GM10266 (cell line): ENCODE data around the gene MT3.
A peak's percentile ranks its signal among the peaks of the same experiment; 100 is the strongest.

ENCODE experiments used
- DNase-seq: peaks from one replicate; pipeline ENCODE4 v3.0.0; 2012; ENCODE audit errors: extremely low spot score
- TF ChIP-seq, protein P1 (sequence below): IDR thresholded peaks from 2 replicates; pipeline ENCODE4 v1.5.1; 2012; ENCODE audit warnings: mild to moderate bottlenecking, low read depth; ENCODE audit not compliant: control insufficient read depth, insufficient read depth; ENCODE audit errors: missing control alignments

Gene MT3

DNA sequence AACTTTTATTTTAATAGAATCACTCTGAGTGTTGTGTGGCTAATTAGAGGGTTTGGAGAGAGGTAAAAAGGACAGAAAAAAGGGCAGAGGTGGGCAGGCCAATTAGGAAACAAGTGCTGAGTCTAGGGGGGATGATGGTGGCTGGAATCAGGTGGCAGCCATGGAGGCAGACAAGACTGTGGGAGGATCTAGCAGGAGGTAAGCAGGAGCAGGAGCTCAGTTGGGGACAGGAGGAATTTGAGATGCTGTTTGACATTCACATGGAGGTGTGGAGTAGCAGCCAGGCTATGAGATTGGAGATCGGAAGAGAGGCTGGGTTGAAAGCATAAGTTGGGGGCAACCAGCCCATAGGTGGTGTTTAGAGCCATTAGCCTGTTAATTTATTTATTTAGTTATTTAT is 28.2 kb upstream of the MT3 start:
- DNase-seq, result no peak
- TF ChIP-seq, protein P1, sequence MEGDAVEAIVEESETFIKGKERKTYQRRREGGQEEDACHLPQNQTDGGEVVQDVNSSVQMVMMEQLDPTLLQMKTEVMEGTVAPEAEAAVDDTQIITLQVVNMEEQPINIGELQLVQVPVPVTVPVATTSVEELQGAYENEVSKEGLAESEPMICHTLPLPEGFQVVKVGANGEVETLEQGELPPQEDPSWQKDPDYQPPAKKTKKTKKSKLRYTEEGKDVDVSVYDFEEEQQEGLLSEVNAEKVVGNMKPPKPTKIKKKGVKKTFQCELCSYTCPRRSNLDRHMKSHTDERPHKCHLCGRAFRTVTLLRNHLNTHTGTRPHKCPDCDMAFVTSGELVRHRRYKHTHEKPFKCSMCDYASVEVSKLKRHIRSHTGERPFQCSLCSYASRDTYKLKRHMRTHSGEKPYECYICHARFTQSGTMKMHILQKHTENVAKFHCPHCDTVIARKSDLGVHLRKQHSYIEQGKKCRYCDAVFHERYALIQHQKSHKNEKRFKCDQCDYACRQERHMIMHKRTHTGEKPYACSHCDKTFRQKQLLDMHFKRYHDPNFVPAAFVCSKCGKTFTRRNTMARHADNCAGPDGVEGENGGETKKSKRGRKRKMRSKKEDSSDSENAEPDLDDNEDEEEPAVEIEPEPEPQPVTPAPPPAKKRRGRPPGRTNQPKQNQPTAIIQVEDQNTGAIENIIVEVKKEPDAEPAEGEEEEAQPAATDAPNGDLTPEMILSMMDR, result no peak

GRCh38 chr16:56564793-56565477 is 24.4 kb upstream of the MT3 start, which contains the start of gene MT4:
TSS of gene MT4 (plus strand) at chr16:56565073. CDS start at chr16:56565129, 56 bp downstream.
- TF ChIP-seq, protein P1, result no peak
- DNase-seq, result no peak

DNA sequence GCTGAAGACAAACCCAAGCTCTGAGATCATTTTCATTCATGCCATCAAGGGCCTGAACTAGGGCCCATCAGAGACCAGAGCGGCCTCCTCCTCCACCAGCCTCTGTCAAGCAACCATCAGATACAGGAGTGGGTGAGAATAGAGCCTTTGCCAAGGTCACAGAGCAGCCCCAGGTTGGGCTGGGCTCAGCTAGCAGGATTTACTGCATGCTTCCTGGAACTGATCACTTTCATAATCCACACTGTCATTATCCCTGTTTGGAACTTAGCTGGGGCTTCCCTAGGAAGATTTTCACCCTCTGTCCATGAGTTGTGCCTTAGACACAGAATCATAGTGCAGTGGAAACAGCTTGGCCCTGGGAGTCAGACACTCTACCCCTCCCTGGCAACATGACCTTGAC is 19.4 kb upstream of the MT3 start:
- TF ChIP-seq, protein P1, result no peak

DNA sequence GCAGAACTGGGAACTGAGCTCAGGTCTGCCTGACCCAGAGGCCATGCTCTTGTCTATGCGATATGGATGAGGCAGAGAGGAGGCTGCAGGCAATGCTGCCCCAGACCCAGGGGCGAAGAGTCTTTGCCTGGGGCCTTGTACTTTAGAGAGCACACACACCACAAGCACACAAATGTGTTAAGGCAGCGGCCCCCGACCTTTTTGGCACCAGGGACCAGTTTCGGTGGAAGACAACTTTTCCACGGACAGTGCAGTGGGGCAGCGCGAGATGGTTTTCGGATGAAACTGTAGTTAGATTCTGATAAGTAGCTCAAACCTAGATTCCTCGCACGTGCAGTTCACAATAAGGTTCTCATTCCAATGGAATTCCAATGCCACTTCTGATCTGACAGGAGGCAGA is 17.8 kb upstream of the MT3 start:
- TF ChIP-seq, protein P1, result no peak
- DNase-seq, result no peak

More for the DNA sequence above, 19.4 kb upstream of the MT3 start:
- DNase-seq, result no peak

- DNase-seq, result no peak
- TF ChIP-seq, protein P1, result no peak
These were observed 14.7 kb upstream of the MT3 start for GRCh38 chr16:56574625-56575024.

DNA sequence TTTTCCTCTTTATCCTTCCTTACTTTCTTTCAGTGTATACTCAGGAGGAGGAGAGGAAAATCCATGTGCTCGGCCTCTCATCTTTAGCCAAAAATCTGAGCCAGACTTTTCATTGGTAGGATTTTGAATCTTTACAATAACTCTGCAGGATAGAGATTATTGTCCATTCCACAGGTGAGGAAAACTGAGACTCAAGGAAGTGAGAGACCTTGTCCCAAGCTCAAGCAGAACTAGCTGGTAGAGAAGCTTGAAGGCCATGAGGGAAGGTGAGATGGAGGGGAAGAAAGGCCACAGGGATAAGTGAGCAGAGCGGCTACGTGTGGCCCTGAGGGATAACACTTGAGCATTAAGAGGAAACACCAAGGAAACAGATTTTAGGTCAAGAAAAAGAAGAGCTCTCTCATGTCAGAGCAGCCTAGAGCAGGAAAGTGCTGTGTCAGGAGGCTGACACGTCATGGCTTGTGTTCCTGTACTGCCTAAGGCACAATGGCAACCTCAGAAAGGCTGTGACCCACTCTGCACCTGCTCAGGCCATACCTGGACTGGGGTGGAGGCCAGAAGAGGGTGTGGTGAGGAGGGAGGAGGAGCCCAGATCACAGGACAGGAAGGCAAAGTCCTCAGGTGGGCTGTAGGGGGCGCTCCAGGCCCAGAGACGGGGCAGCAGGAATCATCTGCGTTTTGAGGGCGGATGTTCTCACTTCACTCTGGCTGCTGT is 12.6 kb upstream of the MT3 start:
- TF ChIP-seq, protein P1, result peak; percentile 84
- peak; percentile 85 for DNase-seq

GRCh38 chr16:56577300-56577625 is 12.1 kb upstream of the MT3 start:
- no peak for DNase-seq
- TF ChIP-seq, protein P1, result no peak
